Heart left ventricle (tissue), 16 donors: ENCODE measurements around the gene COQ7. TPM values are rescaled to one million over a fixed set of nuclear protein-coding genes. Genes with fewer than 3 reads are reported as not detected.

Experiments used
- ATAC-seq, 4 donors: fragments of 200-7000 bp; cut with Tn5 transposase; one replicate each; pipeline ENCODE4 v1.9.1; 2020 to 2022; ENCODE audit warnings: moderate library complexity in 4 of 4, mild to moderate bottlenecking in 3 of 4, moderate number of reproducible peaks in 1 of 4
- DNase-seq, 5 donors: peaks; one replicate each; pipeline ENCODE4 v3.0.0-alpha.2; 2020
- H3K27ac ChIP-seq, 12 donors: fragments of 200-600 bp; sonication (generic) in 4 of 12; one replicate each; pipeline versions ENCODE4 v1.5.0 to v1.8.0; 2016 to 2022; ENCODE audit warnings: mild to moderate bottlenecking in 2 of 12
- H3K27me3 ChIP-seq, 9 donors: fragments of 200-600 bp; sonication (generic) in 2 of 9; one replicate each; pipeline versions ENCODE4 v1.5.1 to v1.8.0; 2016 to 2022; ENCODE audit warnings: mild to moderate bottlenecking in 3 of 9
- H3K36me3 ChIP-seq, 9 donors: fragments of 200-600 bp; sonication (generic) in 2 of 9; one replicate each; pipeline versions ENCODE4 v1.5.0 to v1.8.0; 2018 to 2022; ENCODE audit warnings: mild to moderate bottlenecking in 2 of 9
- H3K4me1 ChIP-seq, 12 donors: fragments of 200-600 bp; sonication (generic) in 4 of 12; one replicate each; pipeline versions ENCODE4 v1.5.0 to v1.8.0; 2016 to 2022; ENCODE audit warnings: mild to moderate bottlenecking in 3 of 12
- H3K4me3 ChIP-seq, 12 donors: fragments of 200-600 bp; sonication (generic) in 4 of 12; one replicate each; pipeline versions ENCODE4 v1.5.0 to v1.8.0; 2017 to 2022; ENCODE audit warnings: mild to moderate bottlenecking in 9 of 12, moderate library complexity in 4 of 12
- H3K9me3 ChIP-seq, 12 donors: fragments of 200-600 bp; sonication (generic) in 4 of 12; one replicate each; pipeline versions ENCODE4 v1.5.0 to v1.8.0; 2016 to 2022; ENCODE audit warnings: mild to moderate bottlenecking in 1 of 12
- CTCF ChIP-seq, 12 donors: fragments of 200-600 bp; sonication (generic) in 4 of 12; IDR thresholded peaks; one replicate each; pipeline versions ENCODE4 v1.5.0 to v1.8.0; 2018 to 2022; ENCODE audit warnings: antibody characterized with exemption in 12 of 12, mild to moderate bottlenecking in 5 of 12
- POLR2A ChIP-seq, 2 donors: fragments of 450-650 bp; IDR thresholded peaks; one replicate each; pipeline ENCODE4 v1.6.1; 2017; ENCODE audit warnings: antibody characterized with exemption in 2 of 2, mild to moderate bottlenecking in 2 of 2, moderate library complexity in 2 of 2
- WGBS, 4 donors: extraction: QIAGEN DNeasy Blood & Tissue Kit in 2 of 4; methylation state at CpG; one replicate each; pipeline versions ENCODE4 v1.1.5 to v1.1.7; 2013 to 2018; 5-methylcytosine and 5-hydroxymethylcytosine counted together
- intact Hi-C, 10 donors: fragments of 100-400 bp; cut with DNase I; formaldehyde crosslinking; loops; one replicate each; pipeline versions ENCODE4 v1.11.1 to v1.14.2; 2022
- polyA plus RNA-seq, 2 donors: library from polyadenylated mRNA; stranded (reverse); fragments of 200-250 nt; gene quantifications; one replicate each; pipeline ENCODE4 v1.2.3, GENCODE V29; 2013
- total RNA-seq, 9 donors: library from RNA; depleted of rRNA in 2 of 9; stranded (reverse); fragments of >200 nt in 2 of 9; fragmentation: NEBNext Ultra II Directional in 3 of 9; extraction: Animal tissue kit (Norgen Biotek cat#: 25700) in 3 of 9; gene quantifications; one replicate each; pipeline versions ENCODE4 v1.1.0 to v1.2.4, GENCODE V29; 2016 to 2023
- donor health status: ischemic (EF 13 %, LVEDD 7.1; RV severe dilation, severe dysfunction).
- donor health status: healthy with polysubstance abuse.
- donor health status: DM: no; HTN: yes; CAD: no.
- donor health status: DM: no; HTN: no; CAD: no.
- donor health status: ischemic (EF 25% LVEDD 6.9; RV normal size, moderate dysfunction).
- donor health status: ischemic (EF 25% LVEDD 5.7; RV mildly dilated, moderate dysfunction).
- donor health status: healthy.
- donor health status: DM: yes; HTN: yes; CAD: no.
- donor health status: ischemic (EF 35%, LVEDD 5.7; RV mildly dilated, moderate dysfunction).
- donor health status: nonischemic (EF 11% LVEDD 7.7; RV severe dilation, severe dysfunction).
- donor health status: DM: yes; HTN: yes; CAD: no.
- donor health status: PGD.
- donor health status: ischemic (EF 29% LVEDD 5.4; RV normal size, mild dysfunction).
- donor health status: nonischemic (EF 23%, LVEDD 6.1; RV moderate dilation, normal function).

COQ7 gene
- total and polyA plus RNA-seq, 11 donors, result 23.9 to 45.1 (median 33.3) TPM

DNA sequence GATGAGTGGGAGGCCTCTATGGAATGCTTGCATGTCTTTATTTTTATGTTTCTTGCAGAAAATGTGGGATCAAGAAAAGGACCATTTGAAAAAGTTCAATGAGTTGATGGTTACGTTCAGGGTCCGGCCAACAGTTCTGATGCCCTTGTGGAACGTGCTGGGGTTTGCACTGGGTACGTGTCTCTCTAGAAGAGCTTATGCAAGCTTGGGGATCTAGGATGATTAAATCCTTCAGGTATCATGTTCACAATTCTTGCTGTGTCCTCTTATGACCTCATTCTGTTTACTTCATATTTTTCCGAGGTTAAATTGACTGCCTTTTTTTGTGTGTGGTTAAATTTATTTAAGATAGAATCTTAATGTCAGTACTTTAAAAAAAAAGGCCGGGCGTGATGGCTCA lies 6.4 kb downstream of the COQ7 start:
- ATAC-seq (no peak), DNase-seq (no peak)
- TF ChIP-seq POLR2A (IDR thresholded peaks at IDR 0.05), result no peak
- no peak for TF ChIP-seq CTCF (IDR thresholded peaks at IDR 0.05)
- peaks cover 0 to 8% (median 3%) of the 10 kb centered on the region in 12 donors for H3K4me1 ChIP-seq
- H3K27ac ChIP-seq, result no peak overlapping the region
- intact Hi-C loops, result loop anchor here in 7 of 10 donors (2.0 to 5.0 kb wide), 2 partner anchors 91 to 92 kb away; partner anchors contain the start of gene TMC7 (in 7 of the 7)
- WGBS, 4 donors, result 78 to 81% (median 80%) methylated on average over 7 of the region's 7 CpGs
- H3K36me3 ChIP-seq, result peaks cover 0 to 74% (median 57%) of the 10 kb centered on the region in 9 donors
- H3K27me3 ChIP-seq, result no peaks in the 10 kb centered on the region
- H3K9me3 ChIP-seq, result no peaks in the 10 kb centered on the region
- no peak overlapping the region for H3K4me3 ChIP-seq

DNA sequence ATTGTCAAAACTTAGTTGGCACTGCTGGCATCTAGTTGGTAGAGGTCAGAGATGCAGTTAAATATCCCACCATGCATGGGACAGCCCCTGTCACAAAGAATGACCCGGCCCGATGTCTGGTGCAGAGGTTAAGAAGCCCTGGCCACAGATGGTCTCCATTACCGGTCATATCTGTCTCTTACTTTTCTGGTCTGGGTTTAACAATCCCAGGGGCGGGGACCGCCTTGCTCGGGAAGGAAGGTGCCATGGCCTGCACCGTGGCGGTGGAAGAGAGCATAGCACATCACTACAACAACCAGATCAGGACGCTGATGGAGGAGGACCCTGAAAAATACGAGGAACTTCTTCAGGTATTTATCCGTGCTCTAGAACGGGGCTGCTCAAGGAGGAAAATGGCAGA lies 8.1 kb downstream of the COQ7 start:
- WGBS, 4 donors, result 87 to 96% (median 92%) methylated on average over 12 of the region's 12 CpGs
- intact Hi-C loops, result no loop called here
- Histone ChIP-seq H3K27ac (no peak overlapping the region), H3K27me3 (no peaks in the 10 kb centered on the region), H3K36me3 (peaks cover 0 to 90% (median 70%) of the 10 kb centered on the region in 9 donors), H3K4me3 (no peak overlapping the region), H3K9me3 (no peaks in the 10 kb centered on the region), H3K4me1 (no peaks in the 10 kb centered on the region)
- ATAC-seq (no peak), DNase-seq (no peak)
- TF ChIP-seq CTCF (IDR thresholded peaks at IDR 0.05) (no peak), POLR2A (IDR thresholded peaks at IDR 0.05) (no peak)

DNA sequence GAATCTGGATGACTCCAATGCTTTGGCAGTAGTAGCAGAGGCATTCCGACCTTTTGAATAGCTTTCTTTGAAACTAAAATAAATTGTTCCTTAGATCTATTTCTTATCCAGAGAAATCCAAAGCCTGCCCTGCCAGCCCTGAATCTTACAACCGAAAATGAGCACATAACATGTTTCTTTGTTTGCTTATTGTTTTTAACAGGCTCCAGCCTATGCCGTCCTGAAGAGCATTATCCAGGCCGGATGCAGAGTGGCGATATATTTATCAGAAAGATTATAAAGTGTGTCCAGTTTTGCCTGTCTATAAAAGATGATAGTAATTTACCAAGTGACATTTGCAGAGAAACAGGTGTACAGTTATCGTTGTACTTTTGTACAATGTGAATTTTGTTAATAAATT lies 10.5 kb downstream of the COQ7 start:
- WGBS, 4 donors, result 82 to 84% (median 82%) methylated on average over 6 of the region's 6 CpGs
- TF ChIP-seq POLR2A (IDR thresholded peaks at IDR 0.05) (no peak), CTCF (IDR thresholded peaks at IDR 0.05) (no peak)
- H3K9me3 ChIP-seq, result no peaks in the 10 kb centered on the region
- no peak for DNase-seq
- no peak for ATAC-seq
- no peak overlapping the region for H3K27ac ChIP-seq
- H3K27me3 ChIP-seq, result no peaks in the 10 kb centered on the region
- no peaks in the 10 kb centered on the region for H3K4me1 ChIP-seq
- H3K4me3 ChIP-seq, result no peak overlapping the region
- peaks cover 0 to 92% (median 71%) of the 10 kb centered on the region in 9 donors for H3K36me3 ChIP-seq
- intact Hi-C loops, result no loop called here

DNA sequence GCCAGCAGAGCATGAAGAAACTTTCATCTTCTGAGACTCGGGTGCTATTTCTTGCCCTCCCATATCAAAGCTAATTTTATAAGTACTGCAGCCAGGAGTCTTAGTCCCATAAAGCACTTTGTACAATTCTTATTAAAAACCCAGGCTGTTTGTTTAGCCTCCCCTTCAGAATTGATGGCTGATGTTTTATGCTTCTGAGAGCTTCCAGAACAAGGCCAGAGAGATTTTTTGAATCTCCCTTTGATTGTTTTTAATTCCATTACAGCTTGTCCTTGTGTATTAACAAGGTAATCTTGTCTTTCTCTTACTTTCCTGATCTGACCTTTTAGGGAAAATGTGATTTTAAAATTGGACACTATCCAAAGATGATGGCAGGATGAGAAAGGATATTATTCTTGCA lies 16.3 kb downstream of the COQ7 start:
- DNase-seq, result no peak
- H3K4me3 ChIP-seq, result no peak overlapping the region
- TF ChIP-seq POLR2A (IDR thresholded peaks at IDR 0.05) (no peak), CTCF (IDR thresholded peaks at IDR 0.05) (no peak)
- no peaks in the 10 kb centered on the region for H3K9me3 ChIP-seq
- H3K4me1 ChIP-seq, result peaks cover 0 to 17% (median 8%) of the 10 kb centered on the region in 12 donors
- 82 to 96% (median 85%) methylated on average over 1 of the region's 1 CpG for WGBS, 4 donors
- intact Hi-C loops, result loop anchor here in 2 of 10 donors (10.0 kb wide), 2 partner anchors 51 to 81 kb away; partner anchors contain the start of gene SYT17 (in 1 of the 2)
- ATAC-seq, result no peak
- no peak overlapping the region for H3K27ac ChIP-seq
- no peaks in the 10 kb centered on the region for H3K27me3 ChIP-seq
- peaks cover 0 to 34% (median 27%) of the 10 kb centered on the region in 9 donors for H3K36me3 ChIP-seq
